ENCODE data around the gene EMX1.

EMX1 gene

DNA sequence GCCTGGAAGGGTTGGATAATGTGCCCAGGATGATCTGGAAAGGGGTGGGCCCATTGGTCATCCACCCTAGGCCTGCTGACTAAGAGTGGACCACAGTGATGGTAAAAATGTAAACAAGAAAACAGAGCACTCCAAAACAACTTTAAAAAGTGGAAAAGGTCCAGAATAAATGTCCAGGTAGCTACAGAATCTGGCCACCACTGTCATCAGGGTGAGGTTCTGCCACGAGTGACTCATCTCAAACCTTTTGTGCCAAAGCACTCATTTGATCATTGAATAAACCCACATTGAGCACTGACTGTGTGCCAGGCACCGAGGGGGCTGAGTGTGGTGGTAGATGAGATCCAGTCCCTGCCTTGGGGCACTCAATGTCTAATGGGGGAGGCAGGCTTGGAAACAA lies 64.9 kb downstream of the EMX1 start:
- Histone ChIP-seq H3K4me3 (replicated peaks; ENCODE audit: insufficient read depth, low read length) (no peak overlapping the region), H3K27me3 (ENCODE audit: insufficient read depth, poor library complexity, severe bottlenecking) (no peaks in the 10 kb centered on the region), H3K27ac (replicated peaks) (no peak overlapping the region)
- no peak for TF ChIP-seq REST (IDR thresholded peaks at IDR 0.05; ENCODE audit: insufficient replicate concordance, low read depth)
- no peak for TF ChIP-seq POLR2AphosphoS5 (IDR thresholded peaks at IDR 0.05; ENCODE audit: low read depth)
- no peak for TF ChIP-seq CTCF (IDR thresholded peaks at IDR 0.05; ENCODE audit: insufficient read depth, low read length)
- TF ChIP-seq SPI1 (IDR thresholded peaks at IDR 0.05; ENCODE audit: borderline replicate concordance, low read depth), result no peak
- no peak for TF ChIP-seq GABPA (IDR thresholded peaks at IDR 0.05; ENCODE audit: low read depth)
- DNase-seq (ENCODE audit: low read depth in 1 of 2, low spot score in 1 of 2), result no peak

- no peak for DNase-seq (ENCODE audit: low read depth in 1 of 2, low spot score in 1 of 2)
- H3K27me3 ChIP-seq (ENCODE audit: insufficient read depth, poor library complexity, severe bottlenecking), result no peaks in the 10 kb centered on the region
- H3K27ac ChIP-seq (replicated peaks), result no peak overlapping the region
- TF ChIP-seq CTCF (IDR thresholded peaks at IDR 0.05; ENCODE audit: insufficient read depth, low read length), result no peak
- TF ChIP-seq REST (IDR thresholded peaks at IDR 0.05; ENCODE audit: insufficient replicate concordance, low read depth), result no peak
- TF ChIP-seq GABPA (IDR thresholded peaks at IDR 0.05; ENCODE audit: low read depth), result no peak
- TF ChIP-seq POLR2AphosphoS5 (IDR thresholded peaks at IDR 0.05; ENCODE audit: low read depth), result no peak
- no peak for TF ChIP-seq SPI1 (IDR thresholded peaks at IDR 0.05; ENCODE audit: borderline replicate concordance, low read depth)
- no peak overlapping the region for H3K4me3 ChIP-seq (replicated peaks; ENCODE audit: insufficient read depth, low read length)
Measured at GRCh38 chr2:72982781-72983499, 65.6 kb downstream of the EMX1 start.

DNA sequence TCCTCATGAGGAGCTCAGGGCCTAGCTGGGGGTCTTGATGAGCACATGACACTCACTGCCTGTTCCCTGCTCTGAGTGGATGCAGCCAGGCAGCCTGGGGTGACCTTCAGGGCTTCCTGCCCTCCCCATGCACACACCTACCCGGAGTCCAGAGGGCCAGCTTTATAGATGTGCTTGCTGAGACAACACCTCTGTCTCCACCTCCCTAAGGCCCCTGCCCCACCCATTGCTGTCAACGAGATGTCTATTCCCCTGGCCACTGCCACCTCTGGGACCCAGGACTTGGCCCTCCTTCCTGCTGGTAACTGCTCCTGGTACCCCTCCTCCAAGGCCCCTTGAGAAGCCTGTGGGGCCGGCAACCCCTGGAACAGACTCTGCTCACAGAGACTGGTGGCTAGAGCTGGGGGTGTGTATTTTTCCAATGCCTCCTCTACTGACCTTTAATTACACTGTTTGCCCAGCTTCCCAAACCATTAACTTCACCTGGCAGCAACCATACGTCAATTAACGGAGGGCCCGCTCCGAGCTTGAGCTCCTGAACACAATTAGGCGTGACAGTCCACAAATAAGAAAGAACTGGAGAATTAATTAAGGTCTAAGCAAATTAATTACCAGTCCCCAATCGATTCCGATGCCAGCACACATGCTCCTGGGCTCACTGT lies 66.3 kb downstream of the EMX1 start:
- H3K27ac ChIP-seq (replicated peaks), result no peak overlapping the region
- no peak overlapping the region for H3K4me3 ChIP-seq (replicated peaks; ENCODE audit: insufficient read depth, low read length)
- no peaks in the 10 kb centered on the region for H3K27me3 ChIP-seq (ENCODE audit: insufficient read depth, poor library complexity, severe bottlenecking)
- DNase-seq (ENCODE audit: low read depth in 1 of 2, low spot score in 1 of 2), result no peak
- no peak for TF ChIP-seq GABPA (IDR thresholded peaks at IDR 0.05; ENCODE audit: low read depth)
- no peak for TF ChIP-seq POLR2AphosphoS5 (IDR thresholded peaks at IDR 0.05; ENCODE audit: low read depth)
- TF ChIP-seq CTCF (IDR thresholded peaks at IDR 0.05; ENCODE audit: insufficient read depth, low read length), result no peak
- TF ChIP-seq REST (IDR thresholded peaks at IDR 0.05; ENCODE audit: insufficient replicate concordance, low read depth), result no peak
- TF ChIP-seq SPI1 (IDR thresholded peaks at IDR 0.05; ENCODE audit: borderline replicate concordance, low read depth), result no peak
